ENCODE data around the gene ATG13. TPM values are rescaled to one million over a fixed set of nuclear protein-coding genes. Genes with fewer than 3 reads are reported as not detected.

ATG13 gene
- polyA plus RNA-seq, 1 donor (not counting 4 experiments of a cell fraction or from before 2014, with no cell fraction given): 33.3 TPM

GRCh38 chr11:46657186-46657585, 39.8 kb downstream of the ATG13 start:
- no peak for TF ChIP-seq EZH2 (IDR thresholded peaks at IDR 0.05; ENCODE audit: low read length)
- TF ChIP-seq, protein P1, sequence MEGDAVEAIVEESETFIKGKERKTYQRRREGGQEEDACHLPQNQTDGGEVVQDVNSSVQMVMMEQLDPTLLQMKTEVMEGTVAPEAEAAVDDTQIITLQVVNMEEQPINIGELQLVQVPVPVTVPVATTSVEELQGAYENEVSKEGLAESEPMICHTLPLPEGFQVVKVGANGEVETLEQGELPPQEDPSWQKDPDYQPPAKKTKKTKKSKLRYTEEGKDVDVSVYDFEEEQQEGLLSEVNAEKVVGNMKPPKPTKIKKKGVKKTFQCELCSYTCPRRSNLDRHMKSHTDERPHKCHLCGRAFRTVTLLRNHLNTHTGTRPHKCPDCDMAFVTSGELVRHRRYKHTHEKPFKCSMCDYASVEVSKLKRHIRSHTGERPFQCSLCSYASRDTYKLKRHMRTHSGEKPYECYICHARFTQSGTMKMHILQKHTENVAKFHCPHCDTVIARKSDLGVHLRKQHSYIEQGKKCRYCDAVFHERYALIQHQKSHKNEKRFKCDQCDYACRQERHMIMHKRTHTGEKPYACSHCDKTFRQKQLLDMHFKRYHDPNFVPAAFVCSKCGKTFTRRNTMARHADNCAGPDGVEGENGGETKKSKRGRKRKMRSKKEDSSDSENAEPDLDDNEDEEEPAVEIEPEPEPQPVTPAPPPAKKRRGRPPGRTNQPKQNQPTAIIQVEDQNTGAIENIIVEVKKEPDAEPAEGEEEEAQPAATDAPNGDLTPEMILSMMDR (optimal IDR thresholded peaks at IDR 0.05 in 1 of 3, IDR thresholded peaks at IDR 0.05 in 1 of 3, conservative IDR thresholded peaks at IDR 0.05 in 1 of 3; ENCODE audit: extremely low read depth in 1 of 3, insufficient read depth in 2 of 3, low read length in 3 of 3): no peak

GRCh38 chr11:46658259-46658658, 40.9 kb downstream of the ATG13 start:
- H2AFZ ChIP-seq (ENCODE audit: control insufficient read depth, low read length): no peak overlapping the region
- H3K79me2 ChIP-seq (ENCODE audit: control insufficient read depth, insufficient read depth, low read length): no peaks in the 10 kb centered on the region
- peaks cover 3% of the 10 kb centered on the region for H4K20me1 ChIP-seq (ENCODE audit: control insufficient read depth, extremely low read depth, insufficient read depth, low read length)
- FAIRE-seq (no peak), DNase-seq (ENCODE audit: low read depth, low spot score) (no peak)
- H3K9ac ChIP-seq (ENCODE audit: control insufficient read depth, extremely low read depth, insufficient read depth, low read length): no peak overlapping the region
- H3K27me3 ChIP-seq (ENCODE audit: control insufficient read depth, extremely low read depth, insufficient read depth, low read length): no peaks in the 10 kb centered on the region
- no peaks in the 10 kb centered on the region for H3K9me1 ChIP-seq (ENCODE audit: control insufficient read depth, extremely low read depth, insufficient read depth, low read length)
- H3K9me3 ChIP-seq (ENCODE audit: control insufficient read depth, low read depth, low read length): no peaks in the 10 kb centered on the region
- dilution Hi-C loops (cut with MboI; ENCODE audit: extremely low pct_ligation_motif_present, low sequenced_read_pairs): no loop called here
- peaks cover 14 to 16% of the 10 kb centered on the region in 2 experiments for H3K36me3 ChIP-seq (ENCODE audit: control insufficient read depth in 2 of 2, extremely low read depth in 1 of 2, insufficient read depth in 2 of 2, low read length in 2 of 2)
- no peak overlapping the region for H3K4me2 ChIP-seq (ENCODE audit: control insufficient read depth, extremely low read depth, insufficient read depth, low read depth, low read length)
- no peak overlapping the region for H3K27ac ChIP-seq (ENCODE audit: control insufficient read depth, insufficient read depth, low read length)
- H3K4me1 ChIP-seq (ENCODE audit: control insufficient read depth, extremely low read depth, insufficient read depth, low read length): peaks cover under 1% of the 10 kb centered on the region
- H3K4me3 ChIP-seq (ENCODE audit: control insufficient read depth in 2 of 3, extremely low read depth in 1 of 3, insufficient read depth in 2 of 3, low read depth in 1 of 3, low read length in 3 of 3): no peak overlapping the region
- TF ChIP-seq, protein P1 (optimal IDR thresholded peaks at IDR 0.05 in 1 of 3, IDR thresholded peaks at IDR 0.05 in 1 of 3, conservative IDR thresholded peaks at IDR 0.05 in 1 of 3; ENCODE audit: extremely low read depth in 1 of 3, insufficient read depth in 2 of 3, low read length in 3 of 3): no peak
- TF ChIP-seq EZH2 (IDR thresholded peaks at IDR 0.05; ENCODE audit: low read length): no peak

More at GRCh38 chr11:46657186-46657585, 39.8 kb downstream of the ATG13 start:
- dilution Hi-C loops (cut with MboI; ENCODE audit: extremely low pct_ligation_motif_present, low sequenced_read_pairs): no loop called here
- H4K20me1 ChIP-seq (ENCODE audit: control insufficient read depth, extremely low read depth, insufficient read depth, low read length): peaks cover 3% of the 10 kb centered on the region
- H3K9ac ChIP-seq (ENCODE audit: control insufficient read depth, extremely low read depth, insufficient read depth, low read length): no peak overlapping the region
- H3K27ac ChIP-seq (ENCODE audit: control insufficient read depth, insufficient read depth, low read length): no peak overlapping the region
- no peaks in the 10 kb centered on the region for H3K4me1 ChIP-seq (ENCODE audit: control insufficient read depth, extremely low read depth, insufficient read depth, low read length)
- H3K4me2 ChIP-seq (ENCODE audit: control insufficient read depth, extremely low read depth, insufficient read depth, low read depth, low read length): no peak overlapping the region
- H3K9me1 ChIP-seq (ENCODE audit: control insufficient read depth, extremely low read depth, insufficient read depth, low read length): no peaks in the 10 kb centered on the region
- DNase-seq (ENCODE audit: low read depth, low spot score): no peak
- peaks cover 14 to 16% of the 10 kb centered on the region in 2 experiments for H3K36me3 ChIP-seq (ENCODE audit: control insufficient read depth in 2 of 2, extremely low read depth in 1 of 2, insufficient read depth in 2 of 2, low read length in 2 of 2)
- no peaks in the 10 kb centered on the region for H3K79me2 ChIP-seq (ENCODE audit: control insufficient read depth, insufficient read depth, low read length)
- FAIRE-seq: no peak
- H3K27me3 ChIP-seq (ENCODE audit: control insufficient read depth, extremely low read depth, insufficient read depth, low read length): no peaks in the 10 kb centered on the region
- H3K4me3 ChIP-seq (ENCODE audit: control insufficient read depth in 2 of 3, extremely low read depth in 1 of 3, insufficient read depth in 2 of 3, low read depth in 1 of 3, low read length in 3 of 3): no peak overlapping the region
- H3K9me3 ChIP-seq (ENCODE audit: control insufficient read depth, low read depth, low read length): no peaks in the 10 kb centered on the region
- H2AFZ ChIP-seq (ENCODE audit: control insufficient read depth, low read length): no peak overlapping the region

Measured in keratinocyte (primary cell).